PFSK-1 (cell line): Measurements from ENCODE around the gene PRRX1.

Experiments
- FOXP2 ChIP-seq: optimal IDR thresholded peaks from 2 replicates; pipeline ENCODE3; 2011; ENCODE audit warnings: borderline replicate concordance, control low read depth, inconsistent platforms; ENCODE audit not compliant: insufficient read depth; ENCODE audit errors: extremely low read length, extremely low read depth
- POLR2AphosphoS5 ChIP-seq: IDR thresholded peaks from 2 replicates; pipeline ENCODE4 v1.6.1; 2012; ENCODE audit warnings: low read depth, mild to moderate bottlenecking, control low read depth, low read length, moderate library complexity
- SIN3A ChIP-seq: IDR thresholded peaks from 2 replicates; pipeline ENCODE4 v1.6.1; 2012; ENCODE audit warnings: mild to moderate bottlenecking, low read length, moderate library complexity, borderline replicate concordance; ENCODE audit not compliant: insufficient read depth
- TAF1 ChIP-seq: IDR thresholded peaks from 2 replicates; pipeline ENCODE4 v1.6.1; 2012; ENCODE audit warnings: low read length, control low read depth, borderline replicate concordance; ENCODE audit not compliant: insufficient read depth
- TF ChIP-seq, protein P1 (sequence below), 2 experiments: IDR thresholded peaks; 2 replicates each; pipeline versions ENCODE4 v1.6.1 to v1.8.0; 2011 to 2012; ENCODE audit warnings: low read depth in 2 of 2, low read length in 2 of 2, control low read depth in 1 of 2, inconsistent platforms in 1 of 2, mild to moderate bottlenecking in 1 of 2, moderate library complexity in 1 of 2; ENCODE audit not compliant: insufficient read depth in 1 of 2

Gene PRRX1

DNA sequence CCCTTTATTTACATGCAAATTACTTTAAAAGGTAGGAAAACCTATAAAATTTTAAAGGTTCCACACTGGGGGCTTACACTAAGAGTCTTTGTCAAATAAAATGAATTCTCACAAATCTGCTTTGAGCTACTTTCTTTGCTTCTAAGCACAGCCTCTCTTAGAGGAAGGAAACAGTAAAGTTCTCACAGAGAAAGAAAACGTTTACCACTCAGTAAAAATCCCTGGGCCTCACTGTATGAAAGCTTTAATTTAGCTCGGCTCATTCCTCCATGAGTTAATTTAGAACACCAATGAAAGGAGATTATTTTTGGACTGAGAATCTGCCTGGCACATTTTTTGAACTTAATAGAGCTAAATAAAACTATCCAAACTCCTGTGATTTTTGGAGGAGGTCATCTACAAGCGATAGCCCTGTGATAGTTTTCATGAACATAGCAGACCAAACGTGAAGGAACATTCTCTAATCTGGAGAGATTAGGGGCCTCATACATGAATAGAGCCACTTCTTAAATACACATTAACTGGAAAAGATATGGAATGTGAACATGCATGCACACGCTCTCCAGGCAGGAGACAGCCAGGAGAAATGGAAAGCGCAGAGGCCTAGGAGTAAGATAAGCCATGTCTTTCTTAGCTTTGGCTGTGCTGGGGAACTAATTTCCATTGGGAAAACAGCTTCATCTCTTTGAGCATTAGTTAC, 32.8 kb downstream of the PRRX1 start:
- TF ChIP-seq, protein P1, sequence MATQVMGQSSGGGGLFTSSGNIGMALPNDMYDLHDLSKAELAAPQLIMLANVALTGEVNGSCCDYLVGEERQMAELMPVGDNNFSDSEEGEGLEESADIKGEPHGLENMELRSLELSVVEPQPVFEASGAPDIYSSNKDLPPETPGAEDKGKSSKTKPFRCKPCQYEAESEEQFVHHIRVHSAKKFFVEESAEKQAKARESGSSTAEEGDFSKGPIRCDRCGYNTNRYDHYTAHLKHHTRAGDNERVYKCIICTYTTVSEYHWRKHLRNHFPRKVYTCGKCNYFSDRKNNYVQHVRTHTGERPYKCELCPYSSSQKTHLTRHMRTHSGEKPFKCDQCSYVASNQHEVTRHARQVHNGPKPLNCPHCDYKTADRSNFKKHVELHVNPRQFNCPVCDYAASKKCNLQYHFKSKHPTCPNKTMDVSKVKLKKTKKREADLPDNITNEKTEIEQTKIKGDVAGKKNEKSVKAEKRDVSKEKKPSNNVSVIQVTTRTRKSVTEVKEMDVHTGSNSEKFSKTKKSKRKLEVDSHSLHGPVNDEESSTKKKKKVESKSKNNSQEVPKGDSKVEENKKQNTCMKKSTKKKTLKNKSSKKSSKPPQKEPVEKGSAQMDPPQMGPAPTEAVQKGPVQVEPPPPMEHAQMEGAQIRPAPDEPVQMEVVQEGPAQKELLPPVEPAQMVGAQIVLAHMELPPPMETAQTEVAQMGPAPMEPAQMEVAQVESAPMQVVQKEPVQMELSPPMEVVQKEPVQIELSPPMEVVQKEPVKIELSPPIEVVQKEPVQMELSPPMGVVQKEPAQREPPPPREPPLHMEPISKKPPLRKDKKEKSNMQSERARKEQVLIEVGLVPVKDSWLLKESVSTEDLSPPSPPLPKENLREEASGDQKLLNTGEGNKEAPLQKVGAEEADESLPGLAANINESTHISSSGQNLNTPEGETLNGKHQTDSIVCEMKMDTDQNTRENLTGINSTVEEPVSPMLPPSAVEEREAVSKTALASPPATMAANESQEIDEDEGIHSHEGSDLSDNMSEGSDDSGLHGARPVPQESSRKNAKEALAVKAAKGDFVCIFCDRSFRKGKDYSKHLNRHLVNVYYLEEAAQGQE (IDR thresholded peaks at IDR 0.05; ENCODE audit: insufficient read depth in 1 of 2, low read depth in 2 of 2, low read length in 2 of 2): no peak
- TF ChIP-seq TAF1: no peak
- TF ChIP-seq POLR2AphosphoS5: no peak
- no peak for TF ChIP-seq SIN3A

DNA sequence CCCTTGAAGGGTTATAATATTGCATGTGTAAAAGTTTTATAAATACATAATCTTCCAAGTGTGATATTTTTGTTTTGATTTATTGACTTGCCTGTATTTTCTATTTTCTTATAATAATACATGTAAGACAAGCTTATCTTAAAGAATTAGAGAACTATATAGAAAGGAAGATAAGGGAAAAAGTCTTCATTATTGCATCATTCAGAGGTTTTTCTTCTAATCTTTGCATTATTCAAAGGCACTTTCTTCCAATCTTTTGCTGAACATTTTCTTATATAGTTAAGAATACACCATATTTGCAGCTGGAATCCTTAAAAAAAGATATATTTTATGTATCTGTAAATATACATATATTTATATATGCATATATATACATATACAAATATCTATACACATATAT, 33.4 kb downstream of the PRRX1 start:
- TF ChIP-seq FOXP2 (no peak), TAF1 (no peak), SIN3A (no peak), POLR2AphosphoS5 (no peak)
- TF ChIP-seq, protein P1 (IDR thresholded peaks at IDR 0.05; ENCODE audit: insufficient read depth in 1 of 2, low read depth in 2 of 2, low read length in 2 of 2): no peak

DNA sequence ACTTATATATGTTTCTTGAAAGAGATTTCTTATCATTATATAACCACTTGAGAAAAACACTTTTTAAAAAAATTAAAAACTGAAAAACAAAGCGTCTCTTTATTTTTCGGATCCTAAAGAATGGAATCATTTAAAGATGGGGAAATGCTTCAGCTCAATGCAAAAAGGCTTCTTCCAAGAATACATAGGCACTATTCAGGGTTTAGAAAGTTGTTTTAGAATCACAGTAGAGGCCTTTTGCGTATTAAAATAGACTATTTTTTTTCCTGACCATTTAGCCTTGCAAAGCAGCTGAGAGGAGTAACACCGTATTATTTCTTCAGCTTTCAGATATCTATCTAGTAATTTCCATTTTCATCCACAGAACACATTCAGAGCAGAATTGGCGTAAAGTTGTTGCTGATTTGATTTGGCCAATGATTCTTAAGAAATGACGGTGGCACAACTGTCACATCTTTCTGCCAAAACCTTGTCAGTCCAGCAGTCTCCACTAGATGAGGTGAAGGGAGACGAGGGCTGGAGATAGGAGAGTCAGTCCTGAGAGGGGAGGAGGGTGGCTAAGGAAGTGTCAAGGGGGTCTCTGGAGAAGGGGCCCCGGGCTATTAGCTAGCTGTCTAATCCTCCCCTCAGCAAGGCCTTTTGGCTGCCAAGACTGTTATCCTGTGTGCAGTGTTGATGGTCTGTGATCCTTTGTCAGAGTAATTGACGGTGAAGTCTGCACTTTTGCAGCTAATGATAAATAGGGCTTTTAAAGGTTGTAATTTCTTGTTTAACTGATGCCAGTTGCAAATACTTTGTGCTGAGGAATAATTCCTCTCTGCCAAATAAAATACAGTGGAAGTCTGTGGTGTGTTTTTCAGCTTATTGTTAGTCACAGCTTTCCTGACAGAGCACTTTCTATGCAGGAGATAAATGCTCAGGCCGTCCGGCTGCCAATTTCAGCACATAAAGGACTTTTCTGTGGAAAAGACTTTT, 34.7 kb downstream of the PRRX1 start:
- no peak; the same call in 1 of the 2 replicates for TF ChIP-seq SIN3A
- TF ChIP-seq, protein P1 (IDR thresholded peaks at IDR 0.05; ENCODE audit: insufficient read depth in 1 of 2, low read depth in 2 of 2, low read length in 2 of 2): peak in 1 of 2 experiments; percentile 49; a peak in 1 of 4 replicates

DNA sequence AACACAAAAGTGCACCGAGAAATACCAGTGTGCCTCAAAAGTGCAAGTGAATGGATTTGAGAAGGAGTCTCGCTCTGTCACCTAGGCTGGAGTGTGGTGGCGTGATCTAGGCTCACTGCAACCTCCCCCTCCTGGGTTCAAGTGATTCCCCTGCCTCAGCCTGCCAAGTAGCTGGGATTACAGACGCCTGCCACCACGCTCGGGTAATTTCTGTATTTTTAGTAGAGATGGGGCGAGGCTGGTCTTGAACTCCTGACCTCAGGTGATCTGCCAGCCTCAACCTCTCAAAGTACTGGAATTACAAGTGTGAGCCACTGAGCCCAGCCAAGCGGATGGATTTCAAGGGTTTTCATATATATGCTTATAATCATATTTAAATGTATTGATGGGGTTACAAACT, 35.8 kb downstream of the PRRX1 start:
- TF ChIP-seq TAF1: no peak
- no peak for TF ChIP-seq FOXP2
- TF ChIP-seq, protein P1 (IDR thresholded peaks at IDR 0.05; ENCODE audit: insufficient read depth in 1 of 2, low read depth in 2 of 2, low read length in 2 of 2): no peak
- no peak for TF ChIP-seq POLR2AphosphoS5
- TF ChIP-seq SIN3A: no peak
